Prostate gland (tissue), 2 donors: ENCODE data around the gene CLSTN3. TPM values are rescaled to one million over a fixed set of nuclear protein-coding genes. Genes with fewer than 3 reads are reported as not detected.
A peak's percentile ranks its signal among the peaks of the same experiment; 100 is the strongest.

Experiments
- DNase-seq: peaks from one replicate; pipeline ENCODE4 v3.0.0-alpha.2; 2019; ENCODE audit warnings: low spot score
- H3K27ac ChIP-seq, 2 donors: fragments of 200-600 bp; sonication (generic); 2 replicates each; pipeline ENCODE4 v1.5.1; 2017 to 2019
- H3K27me3 ChIP-seq: fragments of 200-600 bp; sonication (generic); replicated peaks from 2 replicates; pipeline ENCODE4 v1.5.1; 2019; ENCODE audit not compliant: insufficient read depth
- H3K36me3 ChIP-seq, 2 donors: fragments of 200-600 bp; sonication (generic); 1 replicate in 1 of 2; 2 replicates in 1 of 2; pipeline versions ENCODE4 v1.5.1 to v1.8.1; 2017 to 2019
- H3K4me1 ChIP-seq: fragments of 200-600 bp; sonication (generic); replicated peaks from 2 replicates; pipeline ENCODE4 v1.5.1; 2019
- H3K4me3 ChIP-seq, 2 donors: fragments of 200-600 bp; sonication (generic); 2 replicates each; pipeline ENCODE4 v1.5.1; 2017 to 2019
- H3K9me3 ChIP-seq: fragments of 200-600 bp; sonication (generic); 2 replicates; pipeline ENCODE4 v1.5.1; 2017
- POLR2A ChIP-seq: fragments of 450-650 bp; IDR thresholded peaks from one replicate; pipeline ENCODE4 v1.6.1; 2016; ENCODE audit warnings: antibody characterized with exemption, mild to moderate bottlenecking
- POLR2AphosphoS5 ChIP-seq: sonication (generic); formaldehyde crosslinking; IDR thresholded peaks from one replicate; pipeline ENCODE4 v1.6.1; 2017; ENCODE audit warnings: antibody characterized with exemption
- WGBS: methylation state at CpG from one replicate; pipeline ENCODE4 v1.1.5; 2018; 5-methylcytosine and 5-hydroxymethylcytosine counted together
- intact Hi-C: fragments of 100-400 bp; cut with DNase I; formaldehyde crosslinking; loops from one replicate; pipeline ENCODE4 v1.14.2; 2022
- total RNA-seq, 2 donors: library from RNA; depleted of rRNA; stranded (reverse); fragments of >200 nt; gene quantifications; one replicate each; pipeline ENCODE4 v1.1.0, GENCODE V29; 2016
- TF ChIP-seq, protein P1 (sequence below), 4 experiments: fragments of 200-600 bp in 2 of 4; fragments of 450-650 bp in 2 of 4; sonication (generic) in 2 of 4; IDR thresholded peaks; 1 replicate in 3 of 4; 2 replicates in 1 of 4; pipeline ENCODE4 v1.5.1; 2016 to 2019; ENCODE audit warnings: antibody characterized with exemption in 4 of 4, mild to moderate bottlenecking in 2 of 4, moderate library complexity in 2 of 4

CLSTN3 gene
- total RNA-seq, 2 donors from 2014 or later = 7.7 to 45.7 TPM

DNA sequence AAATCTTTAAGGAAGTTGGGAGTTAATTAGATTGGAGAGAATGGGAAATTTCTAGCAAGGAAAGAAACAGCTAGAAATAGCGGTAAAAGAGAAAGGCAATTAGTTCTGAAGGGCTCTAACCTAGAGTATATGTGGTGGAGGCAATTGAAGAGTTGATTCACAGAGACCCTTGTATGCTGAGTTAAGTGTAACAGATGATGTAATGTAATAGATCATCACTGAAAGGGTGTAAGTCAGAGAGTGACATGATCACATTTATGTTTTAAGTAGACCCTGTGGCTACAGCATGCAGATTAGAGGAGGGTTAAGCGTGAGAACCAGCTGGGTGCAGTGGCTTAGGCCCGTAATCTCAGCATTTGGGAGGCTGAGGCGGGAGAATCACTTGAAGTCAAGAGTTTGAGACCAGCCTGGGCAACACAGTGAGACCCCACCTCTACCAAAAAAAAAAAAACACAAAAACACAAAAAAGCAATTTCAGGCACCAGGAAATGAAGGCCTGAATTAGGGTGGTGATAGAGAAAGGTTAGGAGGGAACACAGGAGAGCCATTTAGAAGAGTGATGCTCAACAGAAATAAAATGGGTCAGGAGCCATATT, 4.4 kb upstream of the CLSTN3 start:
- no peak overlapping the region for H3K27ac ChIP-seq
- H3K4me3 ChIP-seq = no peak overlapping the region
- DNase-seq = no peak
- no peaks in the 10 kb centered on the region for H3K27me3 ChIP-seq
- intact Hi-C loops = no loop called here
- H3K9me3 ChIP-seq = no peaks in the 10 kb centered on the region
- peaks cover 3% of the 10 kb centered on the region for H3K4me1 ChIP-seq
- TF ChIP-seq POLR2AphosphoS5 = no peak
- TF ChIP-seq POLR2A = no peak
- TF ChIP-seq, protein P1, sequence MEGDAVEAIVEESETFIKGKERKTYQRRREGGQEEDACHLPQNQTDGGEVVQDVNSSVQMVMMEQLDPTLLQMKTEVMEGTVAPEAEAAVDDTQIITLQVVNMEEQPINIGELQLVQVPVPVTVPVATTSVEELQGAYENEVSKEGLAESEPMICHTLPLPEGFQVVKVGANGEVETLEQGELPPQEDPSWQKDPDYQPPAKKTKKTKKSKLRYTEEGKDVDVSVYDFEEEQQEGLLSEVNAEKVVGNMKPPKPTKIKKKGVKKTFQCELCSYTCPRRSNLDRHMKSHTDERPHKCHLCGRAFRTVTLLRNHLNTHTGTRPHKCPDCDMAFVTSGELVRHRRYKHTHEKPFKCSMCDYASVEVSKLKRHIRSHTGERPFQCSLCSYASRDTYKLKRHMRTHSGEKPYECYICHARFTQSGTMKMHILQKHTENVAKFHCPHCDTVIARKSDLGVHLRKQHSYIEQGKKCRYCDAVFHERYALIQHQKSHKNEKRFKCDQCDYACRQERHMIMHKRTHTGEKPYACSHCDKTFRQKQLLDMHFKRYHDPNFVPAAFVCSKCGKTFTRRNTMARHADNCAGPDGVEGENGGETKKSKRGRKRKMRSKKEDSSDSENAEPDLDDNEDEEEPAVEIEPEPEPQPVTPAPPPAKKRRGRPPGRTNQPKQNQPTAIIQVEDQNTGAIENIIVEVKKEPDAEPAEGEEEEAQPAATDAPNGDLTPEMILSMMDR (IDR thresholded peaks at IDR 0.05) = no peak
- 95% methylated on average over 4 of the region's 4 CpGs for WGBS
- no peaks in the 10 kb centered on the region for H3K36me3 ChIP-seq

DNA sequence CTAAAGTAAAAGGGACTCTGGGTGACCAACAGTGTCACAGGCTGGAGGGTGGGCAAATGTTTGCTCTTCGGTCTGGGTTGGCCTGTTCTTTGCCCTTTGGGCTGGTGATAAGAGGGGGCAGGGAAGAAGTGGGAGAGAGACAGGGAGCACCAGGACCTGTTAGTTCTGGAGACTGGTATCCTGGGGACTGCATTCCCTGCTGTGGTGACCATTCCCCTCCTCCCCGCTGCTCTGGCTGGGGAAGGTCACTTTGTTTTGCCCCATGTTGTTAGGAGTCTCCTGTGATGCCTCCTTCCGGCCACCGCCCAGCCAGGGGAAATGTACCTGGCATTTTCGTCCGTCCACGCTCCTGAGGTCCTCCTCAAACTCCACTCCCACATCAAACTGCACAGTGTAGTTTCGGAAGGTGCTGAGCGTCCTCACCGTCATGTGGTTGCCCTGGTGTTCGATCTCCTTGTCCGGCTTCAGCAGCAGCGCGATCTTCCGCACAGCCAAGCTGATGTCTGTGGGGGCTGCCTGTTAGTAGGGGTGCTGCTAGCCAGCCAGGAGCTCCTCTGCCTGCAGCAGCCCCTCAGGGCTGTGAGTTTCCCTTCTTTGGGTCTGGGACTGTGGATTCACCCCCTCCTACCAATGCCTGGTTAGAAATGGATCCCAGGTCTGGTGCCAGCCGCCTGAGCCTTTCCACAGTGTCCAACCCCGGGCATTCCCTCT, 2.1 kb upstream of the CLSTN3 start:
- TF ChIP-seq, protein P1 (IDR thresholded peaks at IDR 0.05) = no peak
- TF ChIP-seq POLR2A (no peak), POLR2AphosphoS5 (no peak)
- Histone ChIP-seq H3K27ac (no peak overlapping the region), H3K4me3 (no peak overlapping the region)

DNA sequence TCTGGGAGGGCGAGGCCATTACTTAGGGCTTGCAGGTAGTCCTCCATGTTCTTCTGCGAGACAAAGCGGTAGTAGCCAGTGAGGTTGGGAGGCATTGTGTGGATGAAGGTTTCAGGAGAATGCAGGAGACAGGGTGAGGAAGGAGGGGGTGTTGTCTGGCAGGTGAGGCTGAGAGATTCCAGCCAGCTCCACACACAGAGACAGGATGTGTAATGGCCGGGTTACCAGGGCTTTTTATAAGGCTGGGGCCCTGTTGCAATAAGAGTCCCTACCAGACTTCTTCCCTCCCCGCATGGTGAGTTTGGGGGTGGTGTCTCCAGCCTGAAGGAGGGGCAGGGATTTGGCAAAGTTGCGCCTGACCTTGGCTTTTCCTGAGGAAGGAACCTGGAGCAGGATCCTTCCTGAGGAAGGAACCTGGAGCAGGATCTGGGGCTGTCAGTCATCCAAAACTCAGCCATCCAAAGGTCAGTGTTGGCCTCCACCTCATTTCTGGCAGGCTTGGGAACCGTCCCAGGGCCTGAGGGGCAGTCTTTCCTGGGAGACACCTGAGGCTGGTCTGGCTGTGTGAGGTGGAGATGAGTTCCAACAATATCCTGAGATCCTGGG, 1.4 kb upstream of the CLSTN3 start, which contains the start of gene RBP5:
TSS of gene RBP5 (minus strand) at position 209 of the 606 bp plus-strand sequence. CDS start at position 95, 114 bp downstream.
- TF ChIP-seq POLR2A = no peak
- no peak for DNase-seq
- H3K9me3 ChIP-seq = no peaks in the 10 kb centered on the region
- peaks cover 3% of the 10 kb centered on the region for H3K4me1 ChIP-seq
- WGBS = 62% methylated on average over 7 of the region's 7 CpGs
- no peaks in the 10 kb centered on the region for H3K27me3 ChIP-seq
- H3K36me3 ChIP-seq = no peaks in the 10 kb centered on the region
- H3K27ac ChIP-seq = peak within 1 kb of the TSS; percentile 70 to 73
- intact Hi-C loops = no loop called here
- peak within 1 kb of the TSS; percentile 40 to 50 for H3K4me3 ChIP-seq

More for the DNA sequence above, 2.1 kb upstream of the CLSTN3 start:
- Histone ChIP-seq H3K27me3 (no peaks in the 10 kb centered on the region), H3K9me3 (no peaks in the 10 kb centered on the region), H3K36me3 (no peaks in the 10 kb centered on the region), H3K4me1 (peaks cover 3% of the 10 kb centered on the region)
- WGBS = 90% methylated on average over 17 of the region's 17 CpGs
- no peak for DNase-seq
- intact Hi-C loops = no loop called here

DNA sequence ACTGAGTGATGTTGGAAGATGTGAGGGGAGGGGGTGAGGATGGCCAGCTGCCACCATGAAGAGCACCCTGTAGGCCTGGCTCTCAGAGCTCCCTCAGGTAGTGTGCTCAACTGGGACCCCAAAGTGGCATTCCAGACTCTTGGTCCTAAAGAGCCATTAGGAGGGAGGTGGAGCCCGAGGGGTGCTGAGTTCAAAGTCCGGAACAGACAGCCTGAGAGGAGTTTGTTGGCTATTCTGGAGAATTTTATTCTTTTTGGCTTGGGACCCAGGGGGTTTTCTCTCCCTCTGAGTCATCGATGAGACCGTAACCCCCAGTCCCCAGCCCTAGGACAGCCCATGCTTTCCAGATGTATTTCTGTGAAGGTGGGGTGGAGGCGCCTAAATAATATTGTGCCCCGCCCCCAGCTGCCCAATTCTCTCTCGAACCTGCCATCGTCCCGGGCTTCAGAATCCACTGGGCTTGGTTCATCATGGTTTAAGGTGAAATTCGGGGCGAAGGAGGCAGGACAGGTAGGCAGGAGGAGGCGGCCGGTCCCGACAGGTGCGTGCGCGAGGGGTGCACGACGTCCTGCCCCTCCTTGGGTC, 792 bp upstream of the CLSTN3 start:
- H3K4me1 ChIP-seq = peaks cover 3% of the 10 kb centered on the region
- H3K36me3 ChIP-seq = no peaks in the 10 kb centered on the region
- TF ChIP-seq, protein P1 (IDR thresholded peaks at IDR 0.05) = no peak
- no peak for TF ChIP-seq POLR2AphosphoS5
- TF ChIP-seq POLR2A = no peak
- intact Hi-C loops = no loop called here
- 8% methylated on average over 19 of the region's 19 CpGs for whole genome bisulfite sequencing
- H3K27me3 ChIP-seq = no peaks in the 10 kb centered on the region
- peak overlapping the region; percentile 70 to 73 for H3K27ac ChIP-seq
- H3K9me3 ChIP-seq = no peaks in the 10 kb centered on the region
- peak overlapping the region; percentile 40 to 50 for H3K4me3 ChIP-seq
- DNase-seq = no peak
